ENCODE results near the gene TMUB1. TPM values are rescaled to one million over a fixed set of nuclear protein-coding genes. Genes with fewer than 3 reads are reported as not detected.
A peak's percentile ranks its signal among the peaks of the same experiment; 100 is the strongest.

TMUB1 gene
- total and polyA plus RNA-seq, 7 experiments from 2014 or later, result 36.0 to 61.2 (median 42.2) TPM

DNA sequence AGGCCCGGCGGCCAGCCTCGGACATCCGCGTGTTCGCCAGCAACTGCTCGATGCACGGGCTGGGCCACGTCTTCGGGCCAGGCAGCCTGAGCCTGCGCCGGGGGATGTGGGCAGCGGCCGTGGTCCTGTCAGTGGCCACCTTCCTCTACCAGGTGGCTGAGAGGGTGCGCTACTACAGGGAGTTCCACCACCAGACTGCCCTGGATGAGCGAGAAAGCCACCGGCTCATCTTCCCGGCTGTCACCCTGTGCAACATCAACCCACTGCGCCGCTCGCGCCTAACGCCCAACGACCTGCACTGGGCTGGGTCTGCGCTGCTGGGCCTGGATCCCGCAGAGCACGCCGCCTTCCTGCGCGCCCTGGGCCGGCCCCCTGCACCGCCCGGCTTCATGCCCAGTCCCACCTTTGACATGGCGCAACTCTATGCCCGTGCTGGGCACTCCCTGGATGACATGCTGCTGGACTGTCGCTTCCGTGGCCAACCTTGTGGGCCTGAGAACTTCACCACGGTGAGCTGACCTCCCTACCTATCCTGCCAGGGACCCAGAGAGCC, 34.3 kb downstream of the TMUB1 start:
- H3K4me3 ChIP-seq (ENCODE audit: low read length), result no peak overlapping the region
- no peaks in the 10 kb centered on the region for H3K9me3 Mint-ChIP-seq
- ChIA-PET CTCF (interaction anchor here (0.6 kb wide), 1 partner anchor 50 kb away, joined by 4 read pairs; no protein-coding TSS in a partner anchor), POLR2A (no interaction called here)
- peaks cover 0 to 20% (median 0%) of the 10 kb centered on the region in 3 experiments for H3K36me3 ChIP-seq (ENCODE audit: control insufficient read depth in 2 of 3, insufficient read depth in 3 of 3, low read length in 3 of 3)
- intact Hi-C loops (cut with micrococcal nuclease), result no loop called here
- no peaks in the 10 kb centered on the region for H3K9me3 ChIP-seq (ENCODE audit: control insufficient read depth in 2 of 3, low read length in 3 of 3)
- H3K4me1 ChIP-seq (ENCODE audit: control insufficient read depth in 2 of 2, insufficient read depth in 2 of 2, low read length in 2 of 2), result peaks cover 0 to 6% of the 10 kb centered on the region in 2 donors
- no peak overlapping the region for H3K4me3 Mint-ChIP-seq
- no peak overlapping the region for H3K27ac Mint-ChIP-seq
- ATAC-seq (no peak), DNase-seq (no peak)
- H3K27me3 Mint-ChIP-seq, result peaks cover 0 to 10% (median 0%) of the 10 kb centered on the region in 5 donors
- H3K27me3 ChIP-seq (ENCODE audit: control insufficient read depth in 2 of 2, insufficient read depth in 2 of 2, low read length in 2 of 2), result no peaks in the 10 kb centered on the region
- H3K36me3 Mint-ChIP-seq, result peaks cover 0 to 7% (median 4%) of the 10 kb centered on the region in 5 donors
- H3K27ac ChIP-seq (ENCODE audit: low read depth, low read length), result no peak overlapping the region
- peaks cover 6 to 16% (median 14%) of the 10 kb centered on the region in 7 donors for H3K4me1 Mint-ChIP-seq

DNA sequence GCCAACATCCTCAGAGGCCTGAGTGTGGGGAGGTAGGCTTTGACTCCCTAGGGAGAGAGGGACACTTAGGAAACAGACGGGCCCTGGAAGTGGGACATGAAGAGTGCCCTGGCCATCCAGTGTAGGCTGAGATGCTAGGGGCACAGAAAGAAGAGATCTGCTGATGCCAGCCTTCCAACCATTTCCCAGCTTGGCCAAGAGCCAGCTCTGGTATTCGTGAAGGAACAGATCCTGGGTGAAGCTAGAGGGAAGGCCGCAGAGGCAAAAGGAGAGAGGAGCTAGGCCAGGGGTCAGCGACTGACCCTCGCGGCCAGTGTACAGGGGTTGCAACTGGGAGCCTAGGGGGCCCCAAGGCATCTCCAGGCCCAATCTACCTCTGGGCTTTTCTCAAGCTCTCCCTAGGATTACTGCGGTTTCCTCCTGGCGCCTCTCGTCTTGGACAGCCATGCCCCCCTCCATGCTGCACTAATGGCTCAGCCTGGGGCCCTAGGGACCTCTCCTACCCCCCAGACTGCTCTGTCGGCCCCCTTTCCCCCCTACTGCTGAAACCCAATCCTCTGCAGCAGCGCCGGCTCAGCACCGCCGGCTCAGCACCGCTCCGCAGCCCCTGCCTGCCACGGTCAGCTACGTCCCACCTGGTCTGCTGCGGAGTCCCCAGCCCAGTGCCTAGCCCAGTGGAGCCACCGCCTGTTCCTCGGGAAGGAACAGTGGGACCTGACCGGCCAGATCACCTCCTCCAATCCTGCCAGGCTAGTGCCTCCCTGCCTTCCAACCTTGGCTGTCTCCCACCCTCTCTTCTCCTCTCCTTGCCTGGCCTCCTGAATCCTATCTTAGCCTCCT, 35.1 kb downstream of the TMUB1 start, which contains the start of gene ASIC3:
Gene ASIC3, plus strand, starts transcription at position 556 of the 840 bp plus-strand sequence. CDS start 355 bp downstream, outside the sequence.
- H3K27me3 ChIP-seq (ENCODE audit: control insufficient read depth in 2 of 2, insufficient read depth in 2 of 2, low read length in 2 of 2), result no peaks in the 10 kb centered on the region
- H3K4me3 ChIP-seq (ENCODE audit: low read length), result no peak within 1 kb of the TSS
- peaks cover 0 to 10% (median 0%) of the 10 kb centered on the region in 5 donors for H3K27me3 Mint-ChIP-seq
- POLR2A ChIA-PET, result no interaction called here
- H3K9me3 Mint-ChIP-seq, result no peaks in the 10 kb centered on the region
- H3K4me1 Mint-ChIP-seq, result peaks cover 6 to 13% (median 10%) of the 10 kb centered on the region in 7 donors
- peaks cover 0 to 28% (median 0%) of the 10 kb centered on the region in 3 experiments for H3K36me3 ChIP-seq (ENCODE audit: control insufficient read depth in 2 of 3, insufficient read depth in 3 of 3, low read length in 3 of 3)
- CTCF ChIA-PET, result interaction anchor here (0.6 kb wide), 1 partner anchor 50 kb away, joined by 4 read pairs; no protein-coding TSS in a partner anchor
- H3K9me3 ChIP-seq (ENCODE audit: control insufficient read depth in 2 of 3, low read length in 3 of 3), result no peaks in the 10 kb centered on the region
- ATAC-seq (no peak), DNase-seq (no peak)
- no peak within 1 kb of the TSS for H3K4me3 Mint-ChIP-seq
- peaks cover 0 to 6% of the 10 kb centered on the region in 2 donors for H3K4me1 ChIP-seq (ENCODE audit: control insufficient read depth in 2 of 2, insufficient read depth in 2 of 2, low read length in 2 of 2)
- H3K27ac ChIP-seq (ENCODE audit: low read depth, low read length), result no peak within 1 kb of the TSS
- H3K27ac Mint-ChIP-seq, result peak within 1 kb of the TSS in 3 of 9 donors; percentile 16 to 36 (median 31)
- peaks cover 0 to 7% (median 4%) of the 10 kb centered on the region in 5 donors for H3K36me3 Mint-ChIP-seq
- intact Hi-C loops (cut with micrococcal nuclease), result no loop called here

DNA sequence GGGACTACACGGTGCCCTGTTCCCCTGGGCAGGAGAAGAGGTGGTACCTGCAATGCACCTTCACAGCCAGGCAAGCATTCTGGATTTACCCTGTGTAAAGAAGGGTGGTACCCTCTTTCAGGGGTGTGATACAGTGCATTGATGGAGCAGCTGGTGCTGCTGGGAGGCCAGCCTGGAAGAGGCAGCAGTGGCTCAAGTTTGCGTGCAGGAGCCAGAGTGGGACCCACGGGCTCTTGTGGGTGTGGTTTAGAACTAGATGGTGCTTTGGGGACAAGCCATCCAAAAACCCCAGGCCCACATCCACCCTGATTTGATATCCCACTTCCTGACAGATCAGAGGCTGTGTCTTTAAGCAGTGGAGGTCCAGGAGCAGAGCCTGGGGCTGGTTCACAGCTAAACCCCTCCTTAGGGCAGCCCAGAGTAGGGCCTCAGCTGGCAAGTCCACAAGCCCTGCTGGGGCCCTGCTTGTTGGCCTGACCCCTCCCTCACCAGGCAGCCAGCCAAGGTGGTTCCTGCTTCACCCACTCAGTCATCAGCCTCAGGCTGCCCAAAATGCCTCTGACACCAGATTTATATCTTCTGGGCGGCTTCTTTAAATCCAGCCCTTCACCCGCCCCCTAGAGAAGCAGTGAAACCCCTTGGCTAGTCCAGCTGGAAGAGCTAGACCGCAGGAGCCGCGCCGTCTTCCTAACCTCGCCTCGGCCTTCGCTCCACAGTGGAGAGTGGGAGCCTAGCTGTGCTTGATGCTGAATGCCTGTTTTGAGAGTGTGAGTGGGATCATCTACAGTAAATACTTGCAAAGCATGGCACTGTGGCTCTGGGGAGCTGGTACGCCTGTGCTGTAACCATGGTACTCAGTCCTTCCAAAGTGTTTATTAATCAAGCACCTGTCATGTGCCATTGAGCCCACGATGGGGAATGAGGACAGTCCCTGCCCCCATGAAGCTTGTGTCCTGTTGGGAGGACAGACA, 36.4 kb downstream of the TMUB1 start:
- Mint-ChIP-seq H3K4me3 (no peak overlapping the region), H3K27ac (peak overlapping the region in 3 of 9 donors; percentile 29 to 36 (median 31)), H3K9me3 (no peaks in the 10 kb centered on the region), H3K4me1 (peaks cover 0 to 6% (median 2%) of the 10 kb centered on the region in 7 donors), H3K36me3 (peaks cover 0 to 2% (median 0%) of the 10 kb centered on the region in 5 donors), H3K27me3 (peaks cover 0 to 7% (median 0%) of the 10 kb centered on the region in 5 donors)
- peaks cover 0 to 41% (median 2%) of the 10 kb centered on the region in 3 experiments for H3K36me3 ChIP-seq (ENCODE audit: control insufficient read depth in 2 of 3, insufficient read depth in 3 of 3, low read length in 3 of 3)
- peaks cover 0 to 6% of the 10 kb centered on the region in 2 donors for H3K4me1 ChIP-seq (ENCODE audit: control insufficient read depth in 2 of 2, insufficient read depth in 2 of 2, low read length in 2 of 2)
- no peaks in the 10 kb centered on the region for H3K27me3 ChIP-seq (ENCODE audit: control insufficient read depth in 2 of 2, insufficient read depth in 2 of 2, low read length in 2 of 2)
- H3K27ac ChIP-seq (ENCODE audit: low read depth, low read length), result no peak overlapping the region
- no peak for DNase-seq
- H3K4me3 ChIP-seq (ENCODE audit: low read length), result no peak overlapping the region
- H3K9me3 ChIP-seq (ENCODE audit: control insufficient read depth in 2 of 3, low read length in 3 of 3), result no peaks in the 10 kb centered on the region
- ChIA-PET CTCF (no interaction called here), POLR2A (no interaction called here)
- intact Hi-C loops (cut with micrococcal nuclease), result no loop called here
- no peak for ATAC-seq

GRCh38 chr7:151045967-151046366, 37.3 kb downstream of the TMUB1 start:
- no peaks in the 10 kb centered on the region for H3K9me3 ChIP-seq (ENCODE audit: control insufficient read depth in 2 of 3, low read length in 3 of 3)
- CTCF ChIA-PET, result no interaction called here
- peaks cover 0 to 3% of the 10 kb centered on the region in 2 donors for H3K4me1 ChIP-seq (ENCODE audit: control insufficient read depth in 2 of 2, insufficient read depth in 2 of 2, low read length in 2 of 2)
- H3K9me3 Mint-ChIP-seq, result no peaks in the 10 kb centered on the region
- peaks cover 0 to 7% (median 0%) of the 10 kb centered on the region in 5 donors for H3K27me3 Mint-ChIP-seq
- POLR2A ChIA-PET, result no interaction called here
- H3K36me3 ChIP-seq (ENCODE audit: control insufficient read depth in 2 of 3, insufficient read depth in 3 of 3, low read length in 3 of 3), result peaks cover 0 to 45% (median 3%) of the 10 kb centered on the region in 3 experiments
- no peak overlapping the region for H3K27ac ChIP-seq (ENCODE audit: low read depth, low read length)
- peaks cover 0 to 4% (median 0%) of the 10 kb centered on the region in 7 donors for H3K4me1 Mint-ChIP-seq
- intact Hi-C loops (cut with micrococcal nuclease), result no loop called here
- DNase-seq (no peak), ATAC-seq (no peak)
- H3K36me3 Mint-ChIP-seq, result peaks cover 0 to 7% (median 0%) of the 10 kb centered on the region in 5 donors
- no peak overlapping the region for H3K4me3 ChIP-seq (ENCODE audit: low read length)
- no peak overlapping the region for H3K4me3 Mint-ChIP-seq
- peak overlapping the region in 1 of 9 donors; percentile 52 for H3K27ac Mint-ChIP-seq
- no peaks in the 10 kb centered on the region for H3K27me3 ChIP-seq (ENCODE audit: control insufficient read depth in 2 of 2, insufficient read depth in 2 of 2, low read length in 2 of 2)

DNA sequence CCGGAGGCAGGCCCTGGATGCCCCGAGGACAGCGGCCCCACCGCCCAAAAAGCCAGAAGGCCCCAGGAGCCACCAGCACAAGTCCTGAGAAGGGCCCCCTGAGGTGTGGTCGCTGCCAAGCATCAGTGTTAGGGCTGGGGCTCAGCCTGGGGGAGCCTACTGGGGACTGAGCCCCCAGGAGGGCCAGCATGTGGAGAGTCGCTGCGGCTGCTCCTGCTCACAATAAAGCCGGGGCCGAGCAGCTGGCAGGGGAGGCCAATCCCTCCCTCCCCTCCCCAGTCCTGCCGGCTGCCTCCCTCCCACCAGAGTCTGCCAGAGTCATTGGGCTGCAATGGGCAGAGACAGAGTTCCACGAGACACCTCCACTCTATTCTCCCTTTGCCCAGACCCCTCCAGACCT, 38.0 kb downstream of the TMUB1 start:
- Histone ChIP-seq H3K9me3 (ENCODE audit: control insufficient read depth in 2 of 3, low read length in 3 of 3) (no peaks in the 10 kb centered on the region), H3K27me3 (ENCODE audit: control insufficient read depth in 2 of 2, insufficient read depth in 2 of 2, low read length in 2 of 2) (no peaks in the 10 kb centered on the region), H3K4me3 (ENCODE audit: low read length) (no peak overlapping the region), H3K4me1 (ENCODE audit: control insufficient read depth in 2 of 2, insufficient read depth in 2 of 2, low read length in 2 of 2) (no peaks in the 10 kb centered on the region), H3K36me3 (ENCODE audit: control insufficient read depth in 2 of 3, insufficient read depth in 3 of 3, low read length in 3 of 3) (peaks cover 0 to 50% (median 3%) of the 10 kb centered on the region in 3 experiments), H3K27ac (ENCODE audit: low read depth, low read length) (no peak overlapping the region)
- peaks cover 0 to 6% (median 0%) of the 10 kb centered on the region in 5 donors for H3K27me3 Mint-ChIP-seq
- no peak overlapping the region for H3K27ac Mint-ChIP-seq
- intact Hi-C loops (cut with micrococcal nuclease), result no loop called here
- H3K36me3 Mint-ChIP-seq, result peaks cover 0 to 7% (median 0%) of the 10 kb centered on the region in 5 donors
- H3K4me1 Mint-ChIP-seq, result peaks cover 0 to 4% (median 0%) of the 10 kb centered on the region in 7 donors
- DNase-seq (no peak), ATAC-seq (no peak)
- H3K4me3 Mint-ChIP-seq, result no peak overlapping the region
- ChIA-PET CTCF (no interaction called here), POLR2A (interaction anchor here (0.6 kb wide), 1 partner anchor 17 kb away, joined by 3 read pairs; no protein-coding TSS in a partner anchor)
- H3K9me3 Mint-ChIP-seq, result no peaks in the 10 kb centered on the region

GRCh38 chr7:151043959-151044358, 39.3 kb downstream of the TMUB1 start:
- Mint-ChIP-seq H3K4me1 (peaks cover 0 to 9% (median 3%) of the 10 kb centered on the region in 7 donors), H3K4me3 (no peak overlapping the region), H3K9me3 (no peaks in the 10 kb centered on the region), H3K36me3 (peaks cover 0 to 7% (median 0%) of the 10 kb centered on the region in 5 donors), H3K27ac (no peak overlapping the region), H3K27me3 (no peaks in the 10 kb centered on the region)
- intact Hi-C loops (cut with micrococcal nuclease), result no loop called here
- Histone ChIP-seq H3K4me1 (ENCODE audit: control insufficient read depth in 2 of 2, insufficient read depth in 2 of 2, low read length in 2 of 2) (no peaks in the 10 kb centered on the region), H3K9me3 (ENCODE audit: control insufficient read depth in 2 of 3, low read length in 3 of 3) (no peaks in the 10 kb centered on the region), H3K27me3 (ENCODE audit: control insufficient read depth in 2 of 2, insufficient read depth in 2 of 2, low read length in 2 of 2) (no peaks in the 10 kb centered on the region), H3K4me3 (ENCODE audit: low read length) (no peak overlapping the region), H3K27ac (ENCODE audit: low read depth, low read length) (no peak overlapping the region), H3K36me3 (ENCODE audit: control insufficient read depth in 2 of 3, insufficient read depth in 3 of 3, low read length in 3 of 3) (peaks cover 0 to 50% (median 3%) of the 10 kb centered on the region in 3 experiments)
- CTCF ChIA-PET, result no interaction called here
- DNase-seq, result no peak
- POLR2A ChIA-PET, result no interaction called here
- no peak for ATAC-seq
